Measurements from ENCODE around the gene FETUB. TPM values are rescaled to one million over a fixed set of nuclear protein-coding genes. Genes with fewer than 3 reads are reported as not detected.
"Not testable (repeated sequence)": the region's sequence is repeated elsewhere in the genome, so short reads cannot be mapped to it uniquely, and the experiment has no call there.

Gene FETUB
- total and polyA plus RNA-seq, 2 donors (not counting 3 experiments of a cell fraction or from before 2014, with no cell fraction given) = not detected

- Histone ChIP-seq H3K4me1 (ENCODE audit: control insufficient read depth, extremely low read depth, insufficient read depth, low read length) (no peaks in the 10 kb centered on the region), H3K4me2 (ENCODE audit: insufficient read depth, low read length) (no peak overlapping the region), H3K79me2 (ENCODE audit: control insufficient read depth, insufficient read depth, low read length) (no peaks in the 10 kb centered on the region), H4K20me1 (replicated peaks; ENCODE audit: control insufficient read depth, extremely low read depth, insufficient read depth, low read length) (no peaks in the 10 kb centered on the region), H3K9ac (replicated peaks; ENCODE audit: extremely low read depth, insufficient read depth, low read length) (no peak overlapping the region), H3K27me3 (ENCODE audit: control insufficient read depth in 2 of 2, insufficient read depth in 2 of 2, low read length in 2 of 2) (no peaks in the 10 kb centered on the region), H3K9me3 (replicated peaks; ENCODE audit: control insufficient read depth, insufficient read depth, low read length) (no peaks in the 10 kb centered on the region), H3K36me3 (ENCODE audit: control insufficient read depth in 2 of 2, extremely low read depth in 1 of 2, insufficient read depth in 2 of 2, low read length in 2 of 2) (no peaks in the 10 kb centered on the region), H3K27ac (ENCODE audit: insufficient read depth, low read depth, low read length) (no peak overlapping the region), H3K9me1 (replicated peaks; ENCODE audit: control insufficient read depth, extremely low read depth, insufficient read depth, low read length) (no peaks in the 10 kb centered on the region), H3K4me3 (replicated peaks in 1 of 3; ENCODE audit: insufficient read depth in 1 of 3, low read depth in 1 of 3, low read length in 3 of 3) (no peak overlapping the region), H2AFZ (ENCODE audit: low read depth, low read length) (no peak overlapping the region)
- intact Hi-C loops (cut with micrococcal nuclease) = no loop called here
- DNase-seq (ENCODE audit: low read depth, low spot score) = no peak
- TF ChIP-seq JUN (IDR thresholded peaks at IDR 0.05; ENCODE audit: borderline replicate concordance, insufficient read depth, insufficient read length, low read depth) (no peak), POLR2AphosphoS5 (IDR thresholded peaks at IDR 0.05; ENCODE audit: insufficient read depth, low read depth, low read length) (no peak), MYC (IDR thresholded peaks at IDR 0.05; ENCODE audit: low read depth, low read length) (no peak), EZH2 (IDR thresholded peaks at IDR 0.05; ENCODE audit: borderline replicate concordance, low read depth, low read length, severe bottlenecking) (no peak), FOS (IDR thresholded peaks at IDR 0.05; ENCODE audit: borderline replicate concordance, insufficient read depth, low read length) (no peak), CTCF (IDR thresholded peaks at IDR 0.05; ENCODE audit: extremely low read depth in 1 of 2, insufficient read depth in 1 of 2, low read depth in 1 of 2, low read length in 2 of 2) (no peak)
- CTCF ChIA-PET = interaction anchor here (1.7 kb wide), 1 partner anchor 17 kb away, joined by 9 read pairs; no protein-coding TSS in a partner anchor
- FAIRE-seq = no peak
- dilution Hi-C loops (cut with MboI; ENCODE audit: extremely low pct_ligation_motif_present, low sequenced_read_pairs) = no loop called here
- BruUV-seq (replicated peaks) = no TSS peak
- POLR2A ChIA-PET = no interaction called here
These were observed 6.7 kb upstream of the FETUB start for GRCh38 chr3:186633481-186633880.

- H2AFZ ChIP-seq (ENCODE audit: low read depth, low read length); H3K79me2 ChIP-seq (ENCODE audit: control insufficient read depth, insufficient read depth, low read length); H3K9me1 ChIP-seq (replicated peaks; ENCODE audit: control insufficient read depth, extremely low read depth, insufficient read depth, low read length); dilution Hi-C loops (cut with MboI; ENCODE audit: extremely low pct_ligation_motif_present, low sequenced_read_pairs); CTCF ChIA-PET; H3K27ac ChIP-seq (ENCODE audit: insufficient read depth, low read depth, low read length); H3K9ac ChIP-seq (replicated peaks; ENCODE audit: extremely low read depth, insufficient read depth, low read length); H3K9me3 ChIP-seq (replicated peaks; ENCODE audit: control insufficient read depth, insufficient read depth, low read length); H3K4me2 ChIP-seq (ENCODE audit: insufficient read depth, low read length); H3K4me1 ChIP-seq (ENCODE audit: control insufficient read depth, extremely low read depth, insufficient read depth, low read length); H3K27me3 ChIP-seq (ENCODE audit: control insufficient read depth in 2 of 2, insufficient read depth in 2 of 2, low read length in 2 of 2); H3K4me3 ChIP-seq (replicated peaks in 1 of 3; ENCODE audit: insufficient read depth in 1 of 3, low read depth in 1 of 3, low read length in 3 of 3); H3K36me3 ChIP-seq (ENCODE audit: control insufficient read depth in 2 of 2, extremely low read depth in 1 of 2, insufficient read depth in 2 of 2, low read length in 2 of 2); H4K20me1 ChIP-seq (replicated peaks; ENCODE audit: control insufficient read depth, extremely low read depth, insufficient read depth, low read length); BruUV-seq (replicated peaks); DNase-seq (ENCODE audit: low read depth, low spot score); intact Hi-C loops (cut with micrococcal nuclease); POLR2A ChIA-PET; FAIRE-seq: not testable (repeated sequence)
These were observed 6.0 kb upstream of the FETUB start for GRCh38 chr3:186634207-186634606.

Measured in endothelial cell of umbilical vein (primary cell).